KMS-11 (cell line): ENCODE measurements around the gene SNTG2.

Experiments
- H2AFZ ChIP-seq: fragments of 200-600 bp; sonication (generic); 2 replicates; pipeline ENCODE4 v1.6.1; 2016; ENCODE audit warnings: antibody characterized with exemption, mixed run types, low read depth
- H3K27ac ChIP-seq: fragments of 200-600 bp; sonication (generic); 2 replicates; pipeline ENCODE4 v1.6.1; 2016; ENCODE audit warnings: mild to moderate bottlenecking, mixed run types
- H3K27me3 ChIP-seq: fragments of 200-600 bp; sonication (generic); 2 replicates; pipeline ENCODE4 v1.6.1; 2017; ENCODE audit warnings: mild to moderate bottlenecking, low read depth, mixed run types, moderate library complexity; ENCODE audit not compliant: insufficient read depth
- H3K36me3 ChIP-seq: fragments of 200-600 bp; sonication (generic); 2 replicates; pipeline ENCODE4 v1.6.1; 2017; ENCODE audit warnings: mild to moderate bottlenecking, mixed run types; ENCODE audit not compliant: insufficient read depth
- H3K4me1 ChIP-seq: fragments of 200-600 bp; sonication (generic); 2 replicates; pipeline ENCODE4 v1.6.1; 2016; ENCODE audit warnings: mild to moderate bottlenecking, low read depth, mixed run types; ENCODE audit not compliant: poor library complexity, severe bottlenecking
- H3K4me2 ChIP-seq: fragments of 200-600 bp; sonication (generic); 2 replicates; pipeline ENCODE4 v1.7.0; 2016; ENCODE audit warnings: mild to moderate bottlenecking, mixed run types
- H3K4me3 ChIP-seq: fragments of 200-600 bp; sonication (generic); IDR thresholded peaks from 2 replicates; pipeline ENCODE4 v1.6.1; 2017; ENCODE audit warnings: low read depth, low read length, mixed read lengths; ENCODE audit not compliant: insufficient read depth
- H3K79me2 ChIP-seq: fragments of 200-600 bp; sonication (generic); 2 replicates; pipeline ENCODE4 v1.6.1; 2016; ENCODE audit warnings: low read depth, mixed run types; ENCODE audit not compliant: insufficient read depth
- H3K9ac ChIP-seq: fragments of 200-600 bp; sonication (generic); 2 replicates; pipeline ENCODE4 v1.6.1; 2016; ENCODE audit warnings: mild to moderate bottlenecking, mixed run types
- H4K20me1 ChIP-seq: fragments of 200-600 bp; sonication (generic); 2 replicates; pipeline ENCODE4 v1.6.1; 2016; ENCODE audit warnings: mild to moderate bottlenecking, mixed run types; ENCODE audit not compliant: insufficient read depth
- CTCF ChIP-seq: fragments of 200-600 bp; sonication (generic); conservative IDR thresholded peaks from 2 replicates; pipeline ENCODE4 v1.6.1; 2017; ENCODE audit warnings: low read depth, mild to moderate bottlenecking, antibody characterized with exemption, low read length, moderate library complexity, mixed read lengths

Gene SNTG2

DNA sequence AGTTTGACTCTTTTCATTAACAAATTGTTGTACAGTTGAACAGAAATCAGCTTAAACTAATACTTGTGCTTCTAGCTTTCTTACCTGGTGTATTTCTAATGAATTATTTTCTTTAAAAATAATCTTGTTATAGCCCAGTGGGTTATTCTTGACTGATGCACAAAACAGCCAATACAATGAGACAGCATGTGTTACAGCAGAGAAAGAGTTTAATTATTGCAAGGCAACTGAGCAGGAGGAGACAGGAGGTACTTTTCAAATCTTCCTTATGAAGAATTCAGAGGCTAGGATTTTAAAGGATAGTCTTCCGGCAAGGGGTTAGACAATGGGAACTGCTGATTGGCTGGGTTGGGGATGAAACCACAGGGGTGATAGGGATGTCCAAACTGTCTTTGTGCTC is 398.1 kb downstream of the SNTG2 start:
- no peak overlapping the region for H3K4me2 ChIP-seq
- H3K4me3 ChIP-seq = no peak overlapping the region
- no peaks in the 10 kb centered on the region for H4K20me1 ChIP-seq
- H2AFZ ChIP-seq = no peak overlapping the region
- H3K79me2 ChIP-seq = no peaks in the 10 kb centered on the region
- TF ChIP-seq CTCF = no peak
- H3K27me3 ChIP-seq = no peaks in the 10 kb centered on the region
- H3K9ac ChIP-seq = no peak overlapping the region
- H3K27ac ChIP-seq = no peak overlapping the region
- no peaks in the 10 kb centered on the region for H3K36me3 ChIP-seq
- H3K4me1 ChIP-seq = no peaks in the 10 kb centered on the region

- no peak overlapping the region for H2AFZ ChIP-seq
- H3K27me3 ChIP-seq = no peaks in the 10 kb centered on the region
- no peak overlapping the region for H3K9ac ChIP-seq
- no peak overlapping the region for H3K4me3 ChIP-seq
- H3K4me2 ChIP-seq = no peak overlapping the region
- no peaks in the 10 kb centered on the region for H3K36me3 ChIP-seq
- H3K79me2 ChIP-seq = no peaks in the 10 kb centered on the region
- no peak for TF ChIP-seq CTCF
- H3K4me1 ChIP-seq = no peaks in the 10 kb centered on the region
- H3K27ac ChIP-seq = no peak overlapping the region
- H4K20me1 ChIP-seq = no peaks in the 10 kb centered on the region
Observed at GRCh38 chr2:1350111-1350510, 399.5 kb downstream of the SNTG2 start.

DNA sequence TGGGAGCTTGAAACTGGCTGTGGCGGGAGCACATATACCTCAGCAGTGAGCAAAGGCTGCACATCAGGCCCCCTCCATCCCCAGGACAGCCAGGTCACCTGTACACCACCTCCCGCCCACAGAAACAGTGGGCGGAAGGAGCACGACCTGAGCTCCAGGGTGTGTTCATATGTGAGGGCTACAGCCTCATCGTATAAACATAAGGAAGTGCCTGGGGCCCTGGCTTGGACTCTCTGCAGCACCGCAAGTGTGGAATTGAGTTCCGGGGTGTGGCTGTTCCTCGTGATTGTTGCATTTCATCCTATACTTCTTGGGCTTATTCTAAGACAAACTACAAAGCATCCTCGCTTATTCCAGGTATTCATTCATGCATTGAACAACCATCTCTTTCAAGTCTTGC is 402.5 kb downstream of the SNTG2 start:
- no peaks in the 10 kb centered on the region for H3K4me1 ChIP-seq
- TF ChIP-seq CTCF = no peak
- H4K20me1 ChIP-seq = no peaks in the 10 kb centered on the region
- no peak overlapping the region for H3K4me2 ChIP-seq
- H3K36me3 ChIP-seq = no peaks in the 10 kb centered on the region
- H3K27me3 ChIP-seq = no peaks in the 10 kb centered on the region
- H2AFZ ChIP-seq = no peak overlapping the region
- H3K4me3 ChIP-seq = no peak overlapping the region
- no peak overlapping the region for H3K27ac ChIP-seq
- no peak overlapping the region for H3K9ac ChIP-seq
- no peaks in the 10 kb centered on the region for H3K79me2 ChIP-seq

DNA sequence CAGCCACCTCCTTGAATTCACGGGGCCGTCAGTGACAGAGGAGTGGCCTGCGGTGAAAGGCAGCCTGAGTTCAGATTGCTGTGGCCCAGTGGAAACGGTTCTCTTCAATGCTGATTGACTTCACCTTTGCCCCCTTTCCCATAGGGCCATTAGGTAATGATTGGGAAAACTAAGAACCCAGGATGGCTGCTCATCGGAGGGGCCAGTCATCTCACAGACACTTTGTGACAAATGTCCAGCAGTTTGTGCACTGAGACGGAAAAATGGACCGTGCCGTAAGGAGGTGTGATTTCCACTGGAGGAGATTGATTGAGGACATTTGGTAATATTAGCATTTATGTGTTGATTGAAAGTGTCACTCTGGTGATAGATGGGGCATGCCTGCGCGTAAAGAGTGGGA is 402.9 kb downstream of the SNTG2 start:
- Histone ChIP-seq H3K4me1 (no peaks in the 10 kb centered on the region), H3K4me2 (no peak overlapping the region), H3K36me3 (no peaks in the 10 kb centered on the region), H3K27ac (no peak overlapping the region), H4K20me1 (no peaks in the 10 kb centered on the region), H3K9ac (no peak overlapping the region), H3K27me3 (no peaks in the 10 kb centered on the region), H3K4me3 (no peak overlapping the region), H3K79me2 (no peaks in the 10 kb centered on the region), H2AFZ (no peak overlapping the region)
- TF ChIP-seq CTCF = no peak

DNA sequence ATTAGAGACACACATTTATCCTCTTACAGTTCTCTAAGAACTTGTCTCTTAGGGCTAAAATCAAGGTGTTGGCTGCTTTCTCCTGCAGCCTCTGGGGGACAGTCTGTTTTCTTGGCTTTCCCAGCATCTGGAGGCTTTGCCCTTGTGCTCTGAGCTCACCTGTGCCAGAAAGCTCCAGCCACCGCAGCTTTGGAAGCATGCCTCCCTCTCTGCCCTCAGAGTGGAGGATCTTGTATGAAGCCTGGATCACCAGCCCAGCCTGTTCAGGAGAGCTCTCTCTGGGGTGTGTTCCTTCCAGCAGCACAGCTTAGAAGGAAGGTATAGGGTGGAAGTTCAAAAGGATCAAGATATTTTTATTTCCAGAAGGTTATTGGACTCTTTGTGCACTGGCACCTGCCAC is 409.5 kb downstream of the SNTG2 start:
- no peak overlapping the region for H3K4me3 ChIP-seq
- no peak overlapping the region for H3K27ac ChIP-seq
- H3K79me2 ChIP-seq = no peaks in the 10 kb centered on the region
- TF ChIP-seq CTCF = no peak
- no peak overlapping the region for H2AFZ ChIP-seq
- H3K36me3 ChIP-seq = no peaks in the 10 kb centered on the region
- no peak overlapping the region for H3K9ac ChIP-seq
- H4K20me1 ChIP-seq = no peaks in the 10 kb centered on the region
- no peak overlapping the region for H3K4me2 ChIP-seq
- no peaks in the 10 kb centered on the region for H3K27me3 ChIP-seq
- no peaks in the 10 kb centered on the region for H3K4me1 ChIP-seq
